Measurements from ENCODE around the gene ANTXR1.

ANTXR1 gene

DNA sequence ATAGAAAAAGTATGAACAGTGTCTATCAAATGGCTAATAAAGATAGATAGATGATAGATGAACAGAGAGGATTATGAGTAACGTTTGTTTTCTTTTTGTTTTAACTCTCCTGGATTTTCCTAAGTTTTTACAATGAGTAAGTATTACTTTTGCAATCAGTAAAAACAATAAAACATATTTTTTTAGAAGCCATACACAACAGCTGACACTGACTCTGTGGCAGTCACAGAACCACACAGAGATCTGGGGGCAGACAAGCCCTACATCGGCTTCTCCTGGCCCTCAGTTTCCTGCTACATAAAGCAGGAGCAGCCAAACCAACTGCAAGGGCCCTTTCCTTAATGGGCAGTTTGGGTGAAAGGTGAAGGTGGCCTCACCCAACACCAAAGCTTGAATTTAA is 63.6 kb downstream of the ANTXR1 start:
- no peaks in the 10 kb centered on the region for H3K9me3 ChIP-seq (ENCODE audit: severe bottlenecking)
- DNase-seq: no peak
- no peak overlapping the region for H3K27ac ChIP-seq
- H3K36me3 ChIP-seq: peaks cover 13% of the 10 kb centered on the region
- TF ChIP-seq, protein P1, sequence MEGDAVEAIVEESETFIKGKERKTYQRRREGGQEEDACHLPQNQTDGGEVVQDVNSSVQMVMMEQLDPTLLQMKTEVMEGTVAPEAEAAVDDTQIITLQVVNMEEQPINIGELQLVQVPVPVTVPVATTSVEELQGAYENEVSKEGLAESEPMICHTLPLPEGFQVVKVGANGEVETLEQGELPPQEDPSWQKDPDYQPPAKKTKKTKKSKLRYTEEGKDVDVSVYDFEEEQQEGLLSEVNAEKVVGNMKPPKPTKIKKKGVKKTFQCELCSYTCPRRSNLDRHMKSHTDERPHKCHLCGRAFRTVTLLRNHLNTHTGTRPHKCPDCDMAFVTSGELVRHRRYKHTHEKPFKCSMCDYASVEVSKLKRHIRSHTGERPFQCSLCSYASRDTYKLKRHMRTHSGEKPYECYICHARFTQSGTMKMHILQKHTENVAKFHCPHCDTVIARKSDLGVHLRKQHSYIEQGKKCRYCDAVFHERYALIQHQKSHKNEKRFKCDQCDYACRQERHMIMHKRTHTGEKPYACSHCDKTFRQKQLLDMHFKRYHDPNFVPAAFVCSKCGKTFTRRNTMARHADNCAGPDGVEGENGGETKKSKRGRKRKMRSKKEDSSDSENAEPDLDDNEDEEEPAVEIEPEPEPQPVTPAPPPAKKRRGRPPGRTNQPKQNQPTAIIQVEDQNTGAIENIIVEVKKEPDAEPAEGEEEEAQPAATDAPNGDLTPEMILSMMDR (IDR thresholded peaks at IDR 0.05; ENCODE audit: low read depth, low read length): no peak
- no peaks in the 10 kb centered on the region for H3K27me3 ChIP-seq (ENCODE audit: insufficient read depth, low read depth, severe bottlenecking)
- H3K4me3 ChIP-seq (ENCODE audit: low read depth, low read length): no peak overlapping the region

DNA sequence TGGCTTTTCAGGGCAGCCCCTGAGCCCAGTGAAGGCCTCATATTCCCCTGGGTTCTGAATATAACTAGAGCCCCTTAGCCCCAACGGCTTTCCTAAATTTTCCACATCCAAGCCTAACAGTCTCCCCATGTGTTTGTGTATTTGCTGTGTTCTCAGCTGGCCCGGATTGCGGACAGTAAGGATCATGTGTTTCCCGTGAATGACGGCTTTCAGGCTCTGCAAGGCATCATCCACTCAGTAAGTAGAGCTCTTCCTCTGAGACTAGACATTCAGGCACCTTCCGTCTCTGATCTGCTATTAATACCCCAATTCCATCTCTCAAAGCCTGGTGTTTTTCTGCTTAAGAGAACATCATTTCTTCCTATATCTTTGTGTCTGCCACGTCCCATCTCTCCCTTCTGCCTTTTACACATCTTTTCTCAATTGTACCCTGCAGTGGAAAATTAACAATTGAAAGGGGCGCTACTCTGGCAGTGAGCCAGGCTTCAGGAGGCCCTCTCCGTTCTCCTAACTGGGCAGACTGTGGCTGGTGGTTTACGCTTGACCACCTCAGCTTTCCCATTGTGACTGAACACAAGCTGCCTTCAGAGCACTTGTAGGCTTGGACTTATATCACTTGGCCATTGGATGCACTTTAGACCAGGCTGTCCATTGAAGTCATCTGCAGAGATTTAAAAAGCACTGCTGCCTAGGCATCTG is 64.4 kb downstream of the ANTXR1 start:
- Histone ChIP-seq H3K4me3 (ENCODE audit: low read depth, low read length) (no peak overlapping the region), H3K27ac (no peak overlapping the region), H3K36me3 (peaks cover 13% of the 10 kb centered on the region), H3K9me3 (ENCODE audit: severe bottlenecking) (no peaks in the 10 kb centered on the region), H3K27me3 (ENCODE audit: insufficient read depth, low read depth, severe bottlenecking) (no peaks in the 10 kb centered on the region)
- TF ChIP-seq, protein P1 (IDR thresholded peaks at IDR 0.05; ENCODE audit: low read depth, low read length): no peak
- DNase-seq: no peak

DNA sequence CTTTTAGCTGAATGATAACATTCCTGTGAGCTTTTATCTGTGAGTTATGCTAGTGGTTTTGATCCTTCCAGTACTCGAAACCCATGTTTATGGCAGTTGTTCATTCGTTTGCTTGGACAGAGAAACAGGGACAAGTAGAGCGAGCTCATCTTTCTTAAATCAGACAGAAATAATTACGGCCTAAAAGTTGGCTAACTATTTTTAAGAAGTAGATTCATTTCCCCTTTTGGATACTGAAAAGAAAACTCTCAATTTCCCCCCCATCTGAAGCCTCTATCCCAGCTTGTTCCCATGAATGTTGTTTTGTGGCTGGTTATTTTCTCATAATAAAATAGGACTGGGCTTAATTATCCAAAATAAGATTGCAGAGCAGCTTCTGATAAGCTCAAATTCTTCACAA is 67.1 kb downstream of the ANTXR1 start:
- Histone ChIP-seq H3K9me3 (ENCODE audit: severe bottlenecking) (no peaks in the 10 kb centered on the region), H3K36me3 (peaks cover 9% of the 10 kb centered on the region), H3K4me3 (ENCODE audit: low read depth, low read length) (no peak overlapping the region), H3K27me3 (ENCODE audit: insufficient read depth, low read depth, severe bottlenecking) (no peaks in the 10 kb centered on the region), H3K27ac (no peak overlapping the region)
- no peak for DNase-seq
- TF ChIP-seq, protein P1 (IDR thresholded peaks at IDR 0.05; ENCODE audit: low read depth, low read length): no peak

DNA sequence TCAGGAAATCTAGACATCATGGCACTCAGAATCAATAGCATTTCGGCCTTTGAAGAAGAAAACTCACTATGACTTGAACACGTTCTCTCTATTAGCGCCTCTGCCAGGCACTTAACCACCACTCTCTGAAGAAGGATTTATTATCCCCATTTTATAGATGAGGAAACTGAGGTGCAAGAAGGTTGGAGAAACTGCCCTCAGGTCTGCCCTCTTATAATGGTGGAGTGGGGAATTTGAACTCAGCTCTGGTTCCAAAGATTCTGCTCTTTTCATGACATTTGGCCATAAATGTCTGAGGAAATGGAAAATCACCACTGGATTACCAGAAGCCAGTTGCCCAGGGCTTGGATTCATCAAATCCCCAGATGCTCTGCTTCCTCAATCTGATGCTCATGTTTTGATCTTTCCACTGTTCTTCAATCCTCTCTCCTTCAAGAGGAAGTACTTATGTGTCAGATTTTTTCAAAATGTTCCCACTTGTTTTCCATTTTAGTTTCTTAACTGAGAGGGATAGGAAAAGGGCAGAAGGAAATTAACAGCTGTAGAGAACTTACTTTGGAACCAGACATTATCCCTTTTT is 68.1 kb downstream of the ANTXR1 start:
- no peak overlapping the region for H3K27ac ChIP-seq
- H3K4me3 ChIP-seq (ENCODE audit: low read depth, low read length): no peak overlapping the region
- no peaks in the 10 kb centered on the region for H3K9me3 ChIP-seq (ENCODE audit: severe bottlenecking)
- DNase-seq: no peak
- TF ChIP-seq, protein P1 (IDR thresholded peaks at IDR 0.05; ENCODE audit: low read depth, low read length): no peak
- no peaks in the 10 kb centered on the region for H3K27me3 ChIP-seq (ENCODE audit: insufficient read depth, low read depth, severe bottlenecking)
- peaks cover 9% of the 10 kb centered on the region for H3K36me3 ChIP-seq

DNA sequence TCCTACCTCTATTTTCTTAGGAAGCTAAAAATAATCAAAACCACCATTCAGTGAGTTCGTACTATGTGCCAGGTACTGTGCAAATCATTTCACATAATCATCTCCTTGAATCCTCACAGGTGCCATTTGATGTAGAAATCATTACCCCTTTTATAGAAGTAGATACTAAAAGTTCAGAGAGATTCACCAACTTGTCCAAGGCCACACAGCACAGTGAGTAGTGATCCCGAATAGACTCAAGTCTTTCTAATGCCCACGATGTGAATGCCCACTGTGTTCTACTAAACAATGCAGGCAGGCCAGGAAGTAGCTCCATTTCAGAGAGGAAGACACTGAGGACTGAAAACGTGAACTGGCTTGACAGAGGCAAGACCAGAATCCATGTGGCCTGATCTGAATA is 68.8 kb downstream of the ANTXR1 start:
- no peaks in the 10 kb centered on the region for H3K9me3 ChIP-seq (ENCODE audit: severe bottlenecking)
- no peak overlapping the region for H3K4me3 ChIP-seq (ENCODE audit: low read depth, low read length)
- TF ChIP-seq, protein P1 (IDR thresholded peaks at IDR 0.05; ENCODE audit: low read depth, low read length): no peak
- no peak for DNase-seq
- peaks cover 9% of the 10 kb centered on the region for H3K36me3 ChIP-seq
- H3K27me3 ChIP-seq (ENCODE audit: insufficient read depth, low read depth, severe bottlenecking): no peaks in the 10 kb centered on the region
- no peak overlapping the region for H3K27ac ChIP-seq
